OCI-LY7 (cell line): ENCODE measurements around the gene MRPL22.

Experiments used
- EZH2phosphoT487 ChIP-seq: fragments of 200-600 bp; sonication (generic); IDR thresholded peaks from 2 replicates; pipeline ENCODE4 v1.6.1; 2018; ENCODE audit warnings: low read depth, borderline replicate concordance, mild to moderate bottlenecking, mixed run types, antibody characterized with exemption, low read length, moderate library complexity, mixed read lengths
- TF ChIP-seq, protein P1 (sequence below): fragments of 200-600 bp; sonication (generic); conservative IDR thresholded peaks from 2 replicates; pipeline ENCODE4 v1.5.1; 2014; ENCODE audit warnings: mild to moderate bottlenecking, antibody characterized with exemption, low read length, moderate library complexity, mixed read lengths

DNA sequence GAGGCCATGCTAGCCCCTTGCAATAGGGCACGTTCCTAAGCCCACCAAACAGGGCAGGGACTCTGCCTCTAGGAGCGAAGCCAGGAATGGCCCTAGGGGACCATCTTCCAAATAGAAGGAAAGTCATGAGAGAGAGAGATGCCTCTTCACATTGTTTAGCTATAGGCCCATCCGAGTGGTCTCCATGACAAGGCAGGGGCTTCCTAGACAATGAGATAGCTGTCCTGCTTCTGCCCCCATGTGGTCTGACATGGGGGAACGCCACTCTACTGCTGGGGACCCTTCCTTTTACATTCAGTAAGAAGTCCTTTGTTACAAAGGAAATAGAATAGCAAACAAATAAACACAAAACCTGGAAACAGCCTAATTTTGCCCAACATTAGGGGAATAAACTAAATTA, 54.8 kb downstream of the MRPL22 start:
- TF ChIP-seq, protein P1, sequence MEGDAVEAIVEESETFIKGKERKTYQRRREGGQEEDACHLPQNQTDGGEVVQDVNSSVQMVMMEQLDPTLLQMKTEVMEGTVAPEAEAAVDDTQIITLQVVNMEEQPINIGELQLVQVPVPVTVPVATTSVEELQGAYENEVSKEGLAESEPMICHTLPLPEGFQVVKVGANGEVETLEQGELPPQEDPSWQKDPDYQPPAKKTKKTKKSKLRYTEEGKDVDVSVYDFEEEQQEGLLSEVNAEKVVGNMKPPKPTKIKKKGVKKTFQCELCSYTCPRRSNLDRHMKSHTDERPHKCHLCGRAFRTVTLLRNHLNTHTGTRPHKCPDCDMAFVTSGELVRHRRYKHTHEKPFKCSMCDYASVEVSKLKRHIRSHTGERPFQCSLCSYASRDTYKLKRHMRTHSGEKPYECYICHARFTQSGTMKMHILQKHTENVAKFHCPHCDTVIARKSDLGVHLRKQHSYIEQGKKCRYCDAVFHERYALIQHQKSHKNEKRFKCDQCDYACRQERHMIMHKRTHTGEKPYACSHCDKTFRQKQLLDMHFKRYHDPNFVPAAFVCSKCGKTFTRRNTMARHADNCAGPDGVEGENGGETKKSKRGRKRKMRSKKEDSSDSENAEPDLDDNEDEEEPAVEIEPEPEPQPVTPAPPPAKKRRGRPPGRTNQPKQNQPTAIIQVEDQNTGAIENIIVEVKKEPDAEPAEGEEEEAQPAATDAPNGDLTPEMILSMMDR: peak; percentile 69
- TF ChIP-seq EZH2phosphoT487: no peak
